GM21367 (cell line): Measurements from ENCODE around the gene OSBPL9.

ENCODE experiments used
- ATAC-seq: cut with Tn5 transposase; IDR thresholded peaks from one replicate; pipeline ENCODE4 v1.9.1; 2021; ENCODE audit not compliant: unreplicated experiment

The OSBPL9 gene

GRCh38 chr1:51616903-51617708, at the start of gene OSBPL9:
OSBPL9 (plus strand) TSS chr1:51617092; CDS start chr1:51617111, 19 bp downstream.
- peak; percentile 92 for ATAC-seq

- no peak for ATAC-seq
Measured at GRCh38 chr1:51567653-51568052, 49.2 kb upstream of the OSBPL9 start.

GRCh38 chr1:51568231-51568935, 48.5 kb upstream of the OSBPL9 start:
- no peak for ATAC-seq

- peak; percentile 74 for ATAC-seq
Measured at GRCh38 chr1:51569284-51570062, 47.4 kb upstream of the OSBPL9 start.

GRCh38 chr1:51570063-51570710, 46.7 kb upstream of the OSBPL9 start:
- peak; percentile 7 for ATAC-seq

GRCh38 chr1:51572365-51572764, 44.5 kb upstream of the OSBPL9 start:
- ATAC-seq = no peak

GRCh38 chr1:51574796-51575195, 42.1 kb upstream of the OSBPL9 start:
- ATAC-seq = no peak

- no peak for ATAC-seq
Measured at GRCh38 chr1:51575406-51576084, 41.3 kb upstream of the OSBPL9 start.

- ATAC-seq = no peak
Measured at GRCh38 chr1:51576085-51576444, 40.8 kb upstream of the OSBPL9 start.

- no peak for ATAC-seq
Measured at GRCh38 chr1:51576923-51577322, 40.0 kb upstream of the OSBPL9 start.

- ATAC-seq = peak; percentile 54
Measured at GRCh38 chr1:51578383-51579109, 38.3 kb upstream of the OSBPL9 start.

- ATAC-seq = no peak
Measured at GRCh38 chr1:51581238-51581637, 35.7 kb upstream of the OSBPL9 start.

GRCh38 chr1:51583532-51583931, 33.4 kb upstream of the OSBPL9 start:
- ATAC-seq = no peak

- no peak for ATAC-seq
Measured at GRCh38 chr1:51584021-51584420, 32.9 kb upstream of the OSBPL9 start.

- no peak for ATAC-seq
Measured at GRCh38 chr1:51592711-51593110, 24.2 kb upstream of the OSBPL9 start.

- no peak for ATAC-seq
Measured at GRCh38 chr1:51594716-51595115, 22.2 kb upstream of the OSBPL9 start.

- no peak for ATAC-seq
Measured at GRCh38 chr1:51600529-51600928, 16.4 kb upstream of the OSBPL9 start.

- no peak for ATAC-seq
Measured at GRCh38 chr1:51600965-51601364, 15.9 kb upstream of the OSBPL9 start.

GRCh38 chr1:51605961-51606723, 10.8 kb upstream of the OSBPL9 start:
- ATAC-seq = no peak
